Astrocyte (in vitro differentiated cells and primary cell): ENCODE measurements around the gene C1GALT1C1L.

Source experiments
- CTCF ChIP-seq: IDR thresholded peaks from 2 replicates; pipeline ENCODE4 v1.5.1; 2011; ENCODE audit warnings: low read depth, mild to moderate bottlenecking, inconsistent platforms, low read length, moderate library complexity; ENCODE audit not compliant: insufficient read depth
- EZH2 ChIP-seq: IDR thresholded peaks from 2 replicates; pipeline ENCODE4 v1.6.1; 2012; ENCODE audit warnings: mild to moderate bottlenecking, low read length, inconsistent platforms; ENCODE audit not compliant: insufficient read depth

DNA sequence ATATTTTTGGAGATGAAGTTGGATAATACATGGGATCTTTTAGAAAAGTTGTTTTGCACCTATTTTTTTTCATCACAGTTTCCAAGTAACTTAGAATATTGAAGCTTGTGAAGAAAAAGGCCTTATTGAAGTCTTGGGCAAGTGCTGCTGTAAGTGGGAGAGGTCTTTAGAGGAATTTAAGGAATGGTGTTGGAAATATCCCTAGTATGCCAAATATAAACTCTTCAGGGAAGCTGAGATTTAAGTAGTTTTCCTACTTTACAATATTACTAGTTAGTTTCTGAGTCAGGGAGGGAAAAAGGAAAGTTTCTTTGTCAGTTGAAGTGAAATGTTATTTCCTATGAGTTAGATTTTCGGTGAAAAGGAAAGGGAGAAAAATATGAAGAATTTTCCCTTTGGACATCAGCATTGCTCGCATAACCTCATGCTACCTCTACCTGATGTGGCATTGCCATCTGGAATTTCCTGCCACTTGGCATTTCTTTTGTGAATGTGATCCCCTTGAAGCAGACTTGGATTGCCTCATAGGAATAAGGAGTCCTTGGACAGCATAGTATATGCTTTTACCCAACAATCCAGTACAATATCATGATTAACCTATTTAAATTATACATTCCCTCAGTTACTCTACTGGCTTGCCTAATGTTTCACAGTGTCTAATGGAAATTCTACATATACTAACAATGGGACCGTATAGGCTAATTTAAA lies 27.1 kb downstream of the C1GALT1C1L start:
- no peak for TF ChIP-seq CTCF
- TF ChIP-seq EZH2 = no peak
